NT2/D1 (cell line): Measurements from ENCODE around the gene NMB.

Experiments used
- SUZ12 ChIP-seq: IDR thresholded peaks from 2 replicates; pipeline ENCODE4 v1.6.1; 2011; ENCODE audit not compliant: insufficient read length, insufficient read depth; ENCODE audit errors: extremely low read depth
- ZNF274 ChIP-seq: IDR thresholded peaks from 2 replicates; pipeline ENCODE4 v1.6.1; 2011; ENCODE audit warnings: mild to moderate bottlenecking, low read depth, low read length

- TF ChIP-seq SUZ12 (no peak), ZNF274 (no peak)
Measured at GRCh38 chr15:84634228-84634837, 23.7 kb downstream of the NMB start.
